Mammary epithelial cell (primary cell): ENCODE data around the gene PTPRT.

Experiments used
- EZH2 ChIP-seq: IDR thresholded peaks from 2 replicates; pipeline ENCODE4 v1.6.1; 2012; ENCODE audit warnings: low read length, inconsistent platforms, borderline replicate concordance
- TF ChIP-seq, protein P1 (sequence below), 2 donors: IDR thresholded peaks in 1 of 2; conservative IDR thresholded peaks in 1 of 2; 2 replicates each; pipeline ENCODE4 v1.5.1; 2011 to 2012; ENCODE audit warnings: inconsistent platforms in 2 of 2, low read length in 2 of 2, mild to moderate bottlenecking in 2 of 2, control low read depth in 1 of 2, low read depth in 1 of 2; ENCODE audit not compliant: insufficient read depth in 1 of 2; ENCODE audit errors: extremely low read depth in 1 of 2

DNA sequence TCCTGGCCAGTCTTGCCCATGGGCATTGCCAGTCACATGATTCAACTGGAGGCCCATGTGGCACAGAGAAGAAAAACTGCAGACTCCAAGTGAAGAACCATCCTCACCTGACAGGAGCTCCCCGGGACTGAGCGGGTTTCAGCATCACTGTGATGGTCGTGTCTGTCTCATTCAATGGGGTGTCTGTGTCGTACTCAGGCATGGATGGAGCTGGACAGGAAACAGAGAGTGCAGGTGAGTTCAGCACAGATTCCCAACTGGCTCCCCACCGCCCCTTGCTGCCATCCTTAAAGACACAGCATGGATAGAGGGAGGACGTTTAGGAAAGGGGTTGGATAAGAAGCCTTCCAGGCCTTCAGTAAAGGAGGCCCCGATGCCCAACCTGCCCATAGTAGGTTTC lies 839.2 kb downstream of the PTPRT start:
- TF ChIP-seq, protein P1, sequence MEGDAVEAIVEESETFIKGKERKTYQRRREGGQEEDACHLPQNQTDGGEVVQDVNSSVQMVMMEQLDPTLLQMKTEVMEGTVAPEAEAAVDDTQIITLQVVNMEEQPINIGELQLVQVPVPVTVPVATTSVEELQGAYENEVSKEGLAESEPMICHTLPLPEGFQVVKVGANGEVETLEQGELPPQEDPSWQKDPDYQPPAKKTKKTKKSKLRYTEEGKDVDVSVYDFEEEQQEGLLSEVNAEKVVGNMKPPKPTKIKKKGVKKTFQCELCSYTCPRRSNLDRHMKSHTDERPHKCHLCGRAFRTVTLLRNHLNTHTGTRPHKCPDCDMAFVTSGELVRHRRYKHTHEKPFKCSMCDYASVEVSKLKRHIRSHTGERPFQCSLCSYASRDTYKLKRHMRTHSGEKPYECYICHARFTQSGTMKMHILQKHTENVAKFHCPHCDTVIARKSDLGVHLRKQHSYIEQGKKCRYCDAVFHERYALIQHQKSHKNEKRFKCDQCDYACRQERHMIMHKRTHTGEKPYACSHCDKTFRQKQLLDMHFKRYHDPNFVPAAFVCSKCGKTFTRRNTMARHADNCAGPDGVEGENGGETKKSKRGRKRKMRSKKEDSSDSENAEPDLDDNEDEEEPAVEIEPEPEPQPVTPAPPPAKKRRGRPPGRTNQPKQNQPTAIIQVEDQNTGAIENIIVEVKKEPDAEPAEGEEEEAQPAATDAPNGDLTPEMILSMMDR (conservative IDR thresholded peaks at IDR 0.05 in 1 of 2, IDR thresholded peaks at IDR 0.05 in 1 of 2; ENCODE audit: extremely low read depth in 1 of 2, insufficient read depth in 1 of 2, low read depth in 1 of 2, low read length in 2 of 2): no peak
- no peak for TF ChIP-seq EZH2
